HEK293 (cell line): ENCODE results near the gene CDC73.

Experiments used
- CTCF ChIA-PET: fragments of 350-600 bp; formaldehyde crosslinking; extraction: SDS; loops from one replicate; lab custom pipeline; 2021; ENCODE audit warnings: antibody characterized with exemption; lab: Yijun Ruan, JAX
- POLR2A ChIA-PET: fragments of 300-600 bp; formaldehyde crosslinking; extraction: SDS; loops from one replicate; lab custom pipeline; 2020; ENCODE audit warnings: antibody characterized with exemption, inconsistent platforms; lab: Yijun Ruan, JAX
- H3K27ac ChIP-seq: fragments of 200-500 bp; sonication (Bioruptor generic); 2 replicates; pipeline ENCODE4 v1.5.1; 2014; ENCODE audit warnings: low read depth, low read length, control low read depth, inconsistent platforms; ENCODE audit errors: extremely low read depth
- H3K36me3 ChIP-seq, 2 experiments: fragments of 200-500 bp in 1 of 2; sonication (Bioruptor generic) in 1 of 2; 1 replicate in 1 of 2; 2 replicates in 1 of 2; pipeline ENCODE4 v1.5.1; 2014 to 2017; ENCODE audit warnings: inconsistent platforms in 2 of 2, low read length in 2 of 2; ENCODE audit not compliant: control insufficient read depth in 2 of 2, insufficient read depth in 1 of 2
- H3K4me1 ChIP-seq: fragments of 200-500 bp; sonication (Bioruptor generic); 2 replicates; pipeline ENCODE4 v1.5.1; 2014; ENCODE audit warnings: mild to moderate bottlenecking, low read length, inconsistent platforms; ENCODE audit not compliant: control insufficient read depth, insufficient read depth
- H3K4me3 ChIP-seq: 2 replicates; pipeline ENCODE4 v1.5.1; 2011; ENCODE audit warnings: low read depth, mild to moderate bottlenecking, control low read depth, low read length, moderate library complexity
- H3K9me3 ChIP-seq: fragments of 200-500 bp; sonication (Bioruptor generic); 2 replicates; pipeline ENCODE4 v1.5.1; 2014; ENCODE audit warnings: low read depth, low read length, inconsistent platforms; ENCODE audit not compliant: control insufficient read depth, insufficient read depth
- FEZF1 ChIP-seq: fragments of 450-650 bp; formaldehyde crosslinking; IDR thresholded peaks from 2 replicates; pipeline ENCODE4 v1.5.1; 2016; ENCODE audit warnings: missing biosample characterization, missing genetic modification characterization
- GFI1B ChIP-seq: fragments of 450-650 bp; formaldehyde crosslinking; IDR thresholded peaks from 2 replicates; pipeline ENCODE4 v1.5.1; 2016; ENCODE audit warnings: missing biosample characterization, missing genetic modification characterization
- HOXC10 ChIP-seq: sonication (generic); formaldehyde crosslinking; IDR thresholded peaks from 2 replicates; pipeline ENCODE4 v1.8.1; 2023; ENCODE audit warnings: mild to moderate bottlenecking, missing genetic modification reagents
- KLF9 ChIP-seq: fragments of 450-650 bp; formaldehyde crosslinking; IDR thresholded peaks from 2 replicates; pipeline ENCODE4 v1.5.1; 2016; ENCODE audit warnings: missing biosample characterization, missing genetic modification characterization, low read depth
- OVOL3 ChIP-seq: fragments of 450-650 bp; formaldehyde crosslinking; IDR thresholded peaks from 2 replicates; pipeline ENCODE4 v1.5.1; 2016; ENCODE audit warnings: missing biosample characterization, missing genetic modification characterization
- REPIN1 ChIP-seq: fragments of 450-650 bp; formaldehyde crosslinking; IDR thresholded peaks from 2 replicates; pipeline ENCODE4 v1.5.1; 2017; ENCODE audit warnings: missing biosample characterization, missing genetic modification characterization, low read depth
- ZFP3 ChIP-seq: fragments of 450-650 bp; formaldehyde crosslinking; IDR thresholded peaks from 2 replicates; pipeline ENCODE4 v1.5.1; 2016; ENCODE audit warnings: low read depth, missing biosample characterization, missing genetic modification characterization
- ZNF133 ChIP-seq: fragments of 450-650 bp; formaldehyde crosslinking; IDR thresholded peaks from 2 replicates; pipeline ENCODE4 v1.5.1; 2016; ENCODE audit warnings: missing biosample characterization, missing genetic modification characterization
- ZNF16 ChIP-seq: fragments of 450-650 bp; formaldehyde crosslinking; IDR thresholded peaks from 2 replicates; pipeline ENCODE4 v1.5.1; 2016; ENCODE audit warnings: low read depth, missing biosample characterization, missing genetic modification characterization
- ZNF2 ChIP-seq: fragments of 450-650 bp; formaldehyde crosslinking; IDR thresholded peaks from 2 replicates; pipeline ENCODE4 v1.5.1; 2016; ENCODE audit warnings: missing biosample characterization, missing genetic modification characterization
- ZNF292 ChIP-seq: fragments of 450-650 bp; formaldehyde crosslinking; IDR thresholded peaks from 2 replicates; pipeline ENCODE4 v1.5.1; 2016; ENCODE audit warnings: low read depth, missing biosample characterization, missing genetic modification characterization, borderline replicate concordance
- ZNF311 ChIP-seq: fragments of 450-650 bp; formaldehyde crosslinking; IDR thresholded peaks from 2 replicates; pipeline ENCODE4 v1.5.1; 2017; ENCODE audit warnings: missing biosample characterization, missing genetic modification characterization, borderline replicate concordance
- ZNF416 ChIP-seq: fragments of 450-650 bp; formaldehyde crosslinking; IDR thresholded peaks from 2 replicates; pipeline ENCODE4 v1.5.1; 2016; ENCODE audit warnings: missing biosample characterization, missing genetic modification characterization
- ZNF658 ChIP-seq: fragments of 450-650 bp; formaldehyde crosslinking; IDR thresholded peaks from 2 replicates; pipeline ENCODE4; 2016; ENCODE audit warnings: missing biosample characterization, missing genetic modification characterization
- ZNF670 ChIP-seq: fragments of 450-650 bp; formaldehyde crosslinking; IDR thresholded peaks from 2 replicates; pipeline ENCODE4 v1.5.1; 2016; ENCODE audit warnings: missing biosample characterization, missing genetic modification characterization, low read depth
- ZNF747 ChIP-seq: fragments of 450-650 bp; formaldehyde crosslinking; IDR thresholded peaks from 2 replicates; pipeline ENCODE4 v1.5.1; 2016; ENCODE audit warnings: missing biosample characterization, missing genetic modification characterization
- ZNF792 ChIP-seq: fragments of 450-650 bp; formaldehyde crosslinking; IDR thresholded peaks from 2 replicates; pipeline ENCODE4 v1.5.1; 2016; ENCODE audit warnings: missing biosample characterization, missing genetic modification characterization
- TF ChIP-seq, protein P1 (sequence below): fragments of 450-650 bp; IDR thresholded peaks from 2 replicates; pipeline ENCODE4 v1.5.1; 2018; ENCODE audit warnings: missing biosample characterization, missing genetic modification characterization
- TF ChIP-seq, protein P2 (sequence below): fragments of 450-650 bp; formaldehyde crosslinking; IDR thresholded peaks from 2 replicates; pipeline ENCODE4 v1.5.1; 2016; ENCODE audit warnings: missing biosample characterization, missing genetic modification characterization
- TF ChIP-seq, protein P3 (sequence below): fragments of 450-650 bp; formaldehyde crosslinking; IDR thresholded peaks from 2 replicates; pipeline ENCODE4 v1.5.1; 2016; ENCODE audit warnings: missing biosample characterization, missing genetic modification characterization

The CDC73 gene

DNA sequence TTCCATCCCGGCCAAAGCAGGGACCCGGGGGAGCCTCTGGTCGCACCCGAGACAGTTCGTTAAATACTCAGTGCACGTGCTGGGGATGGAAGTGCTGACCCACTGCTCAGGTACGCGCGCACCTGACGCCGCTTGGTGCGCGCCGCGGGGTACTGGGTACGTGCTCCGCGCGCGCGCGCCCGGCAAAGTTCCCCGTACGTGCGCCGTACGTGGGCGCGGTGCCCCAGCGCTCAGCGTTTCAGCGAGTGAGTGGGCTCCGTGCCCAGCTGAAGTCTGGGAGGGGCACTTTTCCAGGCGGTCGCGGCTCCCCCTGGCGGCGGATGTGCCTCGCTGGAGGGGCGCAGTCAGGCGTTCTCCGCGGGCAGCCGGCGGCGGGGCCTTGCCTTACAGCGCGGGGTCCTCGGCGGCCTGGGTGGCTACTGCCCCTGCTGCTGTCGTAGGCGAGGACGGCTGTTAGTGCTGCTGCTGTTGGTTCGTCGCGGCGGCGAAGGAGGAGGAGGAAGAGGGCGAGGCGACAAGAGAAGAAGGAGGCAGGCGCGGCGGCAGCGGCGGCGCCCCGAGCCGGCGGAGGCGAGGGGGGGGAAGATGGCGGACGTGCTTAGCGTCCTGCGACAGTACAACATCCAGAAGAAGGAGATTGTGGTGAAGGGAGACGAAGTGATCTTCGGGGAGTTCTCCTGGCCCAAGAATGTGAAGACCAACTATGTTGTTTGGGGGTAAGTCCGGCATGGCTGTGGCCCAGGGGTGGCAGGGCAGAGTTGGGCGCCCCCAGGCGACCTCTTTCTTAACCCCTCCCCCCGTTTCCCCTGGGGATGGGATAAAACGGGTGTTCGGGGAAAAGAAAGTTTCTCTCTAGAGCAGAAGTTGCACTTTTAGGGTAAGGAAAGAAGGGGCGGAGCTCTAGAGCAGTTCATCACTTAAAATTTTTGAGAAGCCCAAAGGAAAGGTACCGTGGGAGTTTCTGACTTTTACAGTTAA, at the start of gene CDC73 (continued):
- no peak; the same call in none of the 2 replicates for TF ChIP-seq FEZF1
- no peak for TF ChIP-seq ZNF133 (tag by site-specific recombination)
- TF ChIP-seq ZFP3, result no peak
- TF ChIP-seq, protein P1, sequence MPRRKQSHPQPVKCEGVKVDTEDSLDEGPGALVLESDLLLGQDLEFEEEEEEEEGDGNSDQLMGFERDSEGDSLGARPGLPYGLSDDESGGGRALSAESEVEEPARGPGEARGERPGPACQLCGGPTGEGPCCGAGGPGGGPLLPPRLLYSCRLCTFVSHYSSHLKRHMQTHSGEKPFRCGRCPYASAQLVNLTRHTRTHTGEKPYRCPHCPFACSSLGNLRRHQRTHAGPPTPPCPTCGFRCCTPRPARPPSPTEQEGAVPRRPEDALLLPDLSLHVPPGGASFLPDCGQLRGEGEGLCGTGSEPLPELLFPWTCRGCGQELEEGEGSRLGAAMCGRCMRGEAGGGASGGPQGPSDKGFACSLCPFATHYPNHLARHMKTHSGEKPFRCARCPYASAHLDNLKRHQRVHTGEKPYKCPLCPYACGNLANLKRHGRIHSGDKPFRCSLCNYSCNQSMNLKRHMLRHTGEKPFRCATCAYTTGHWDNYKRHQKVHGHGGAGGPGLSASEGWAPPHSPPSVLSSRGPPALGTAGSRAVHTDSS, result peak; percentile 93

DNA sequence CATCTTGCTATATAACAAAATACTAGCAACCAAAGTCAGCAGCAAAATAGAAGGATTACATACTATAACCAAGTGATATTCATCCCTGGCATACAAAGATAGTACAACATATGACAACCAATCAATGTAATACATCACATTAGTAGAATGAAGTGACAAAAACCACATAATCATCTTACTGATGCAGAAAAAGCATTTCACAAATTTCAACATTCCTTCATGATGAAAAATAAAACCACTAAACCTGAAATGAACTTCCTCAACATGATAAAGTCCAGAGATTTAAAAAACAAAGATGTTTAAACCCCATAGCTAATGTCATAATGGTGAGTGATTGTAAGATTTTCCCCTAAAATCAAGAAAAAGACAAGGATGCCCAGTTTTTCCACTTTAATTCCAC, 43.8 kb upstream of the CDC73 start:
- H3K4me3 ChIP-seq, result no peak overlapping the region
- no peaks in the 10 kb centered on the region for H3K4me1 ChIP-seq
- ChIA-PET CTCF (no interaction called here), POLR2A (no interaction called here)
- no peak overlapping the region for H3K27ac ChIP-seq
- no peak for TF ChIP-seq ZNF311 (tag by site-specific recombination)
- no peak for TF ChIP-seq REPIN1 (tag by site-specific recombination)
- TF ChIP-seq ZNF292 (tag by site-specific recombination), result no peak
- TF ChIP-seq, protein P2, sequence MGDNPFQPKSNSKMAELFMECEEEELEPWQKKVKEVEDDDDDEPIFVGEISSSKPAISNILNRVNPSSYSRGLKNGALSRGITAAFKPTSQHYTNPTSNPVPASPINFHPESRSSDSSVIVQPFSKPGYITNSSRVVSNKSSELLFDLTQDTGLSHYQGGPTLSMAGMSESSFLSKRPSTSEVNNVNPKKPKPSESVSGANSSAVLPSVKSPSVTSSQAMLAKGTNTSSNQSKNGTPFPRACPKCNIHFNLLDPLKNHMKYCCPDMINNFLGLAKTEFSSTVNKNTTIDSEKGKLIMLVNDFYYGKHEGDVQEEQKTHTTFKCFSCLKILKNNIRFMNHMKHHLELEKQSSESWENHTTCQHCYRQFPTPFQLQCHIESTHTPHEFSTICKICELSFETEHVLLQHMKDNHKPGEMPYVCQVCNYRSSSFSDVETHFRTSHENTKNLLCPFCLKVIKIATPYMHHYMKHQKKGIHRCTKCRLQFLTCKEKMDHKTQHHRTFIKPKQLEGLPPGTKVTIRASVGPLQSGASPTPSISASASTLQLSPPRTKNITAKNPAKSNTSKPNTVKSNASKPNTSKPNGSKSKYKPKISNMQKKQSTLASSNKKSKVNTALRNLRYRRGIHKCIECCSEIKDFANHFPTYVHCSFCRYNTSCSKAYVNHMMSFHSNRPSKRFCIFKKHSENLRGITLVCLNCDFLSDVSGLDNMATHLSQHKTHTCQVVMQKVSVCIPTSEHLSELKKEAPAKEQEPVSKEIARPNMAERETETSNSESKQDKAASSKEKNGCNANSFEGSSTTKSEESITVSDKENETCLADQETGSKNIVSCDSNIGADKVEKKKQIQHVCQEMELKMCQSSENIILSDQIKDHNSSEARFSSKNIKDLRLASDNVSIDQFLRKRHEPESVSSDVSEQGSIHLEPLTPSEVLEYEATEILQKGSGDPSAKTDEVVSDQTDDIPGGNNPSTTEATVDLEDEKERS (tag by site-specific recombination), result no peak
- TF ChIP-seq OVOL3 (tag by site-specific recombination), result no peak
- TF ChIP-seq ZNF2 (tag by site-specific recombination), result no peak
- no peak for TF ChIP-seq ZNF16 (tag by site-specific recombination)
- no peak for TF ChIP-seq ZNF416
- TF ChIP-seq HOXC10 (CRISPR knock-in tag), result no peak
- TF ChIP-seq ZNF792 (tag by site-specific recombination), result no peak
- no peak for TF ChIP-seq ZNF747 (tag by site-specific recombination)
- no peak for TF ChIP-seq ZNF658
- no peak for TF ChIP-seq GFI1B
- TF ChIP-seq, protein P3, sequence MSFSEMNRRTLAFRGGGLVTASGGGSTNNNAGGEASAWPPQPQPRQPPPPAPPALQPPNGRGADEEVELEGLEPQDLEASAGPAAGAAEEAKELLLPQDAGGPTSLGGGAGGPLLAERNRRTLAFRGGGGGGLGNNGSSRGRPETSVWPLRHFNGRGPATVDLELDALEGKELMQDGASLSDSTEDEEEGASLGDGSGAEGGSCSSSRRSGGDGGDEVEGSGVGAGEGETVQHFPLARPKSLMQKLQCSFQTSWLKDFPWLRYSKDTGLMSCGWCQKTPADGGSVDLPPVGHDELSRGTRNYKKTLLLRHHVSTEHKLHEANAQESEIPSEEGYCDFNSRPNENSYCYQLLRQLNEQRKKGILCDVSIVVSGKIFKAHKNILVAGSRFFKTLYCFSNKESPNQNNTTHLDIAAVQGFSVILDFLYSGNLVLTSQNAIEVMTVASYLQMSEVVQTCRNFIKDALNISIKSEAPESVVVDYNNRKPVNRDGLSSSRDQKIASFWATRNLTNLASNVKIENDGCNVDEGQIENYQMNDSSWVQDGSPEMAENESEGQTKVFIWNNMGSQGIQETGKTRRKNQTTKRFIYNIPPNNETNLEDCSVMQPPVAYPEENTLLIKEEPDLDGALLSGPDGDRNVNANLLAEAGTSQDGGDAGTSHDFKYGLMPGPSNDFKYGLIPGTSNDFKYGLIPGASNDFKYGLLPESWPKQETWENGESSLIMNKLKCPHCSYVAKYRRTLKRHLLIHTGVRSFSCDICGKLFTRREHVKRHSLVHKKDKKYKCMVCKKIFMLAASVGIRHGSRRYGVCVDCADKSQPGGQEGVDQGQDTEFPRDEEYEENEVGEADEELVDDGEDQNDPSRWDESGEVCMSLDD (tag by site-specific recombination), result no peak
- no peak for TF ChIP-seq ZNF670 (tag by site-specific recombination)
- no peak for TF ChIP-seq KLF9 (tag by site-specific recombination)
- H3K36me3 ChIP-seq, result peaks cover 31 to 67% of the 10 kb centered on the region in 2 experiments
- no peaks in the 10 kb centered on the region for H3K9me3 ChIP-seq
